Glutamatergic neuron (in vitro differentiated cells): ENCODE data around the gene SLC10A3. TPM values are rescaled to one million over a fixed set of nuclear protein-coding genes. Genes with fewer than 3 reads are reported as not detected.

Experiments
- DNase-seq: peaks from one replicate; pipeline ENCODE4 v3.0.0; 2022
- H3K27ac Mint-ChIP-seq: one replicate; pipeline ENCODE4 v1.8.0; 2020; ENCODE audit warnings: mild to moderate bottlenecking, mixed read lengths, inconsistent platforms; ENCODE audit not compliant: unreplicated experiment
- H3K27me3 Mint-ChIP-seq: one replicate; pipeline ENCODE4 v1.8.0; 2020; ENCODE audit warnings: mild to moderate bottlenecking, moderate library complexity, mixed read lengths, inconsistent platforms; ENCODE audit not compliant: unreplicated experiment
- H3K36me3 Mint-ChIP-seq: one replicate; pipeline ENCODE4 v1.8.0; 2020; ENCODE audit warnings: mild to moderate bottlenecking, mixed read lengths, inconsistent platforms; ENCODE audit not compliant: unreplicated experiment
- H3K4me1 Mint-ChIP-seq: one replicate; pipeline ENCODE4 v1.8.0; 2020; ENCODE audit warnings: mild to moderate bottlenecking, low read depth, mixed read lengths, inconsistent platforms; ENCODE audit not compliant: unreplicated experiment
- H3K4me3 Mint-ChIP-seq: one replicate; pipeline ENCODE4 v1.8.0; 2020; ENCODE audit warnings: mild to moderate bottlenecking, mixed read lengths, inconsistent platforms; ENCODE audit not compliant: unreplicated experiment
- H3K9me3 Mint-ChIP-seq: one replicate; pipeline ENCODE4 v1.8.0; 2020; ENCODE audit warnings: mild to moderate bottlenecking, moderate library complexity, mixed read lengths, inconsistent platforms; ENCODE audit not compliant: unreplicated experiment
- CTCF ChIP-seq: fragments of 200-600 bp; sonication (generic); IDR thresholded peaks from one replicate; pipeline ENCODE4 v1.5.0; 2021; ENCODE audit not compliant: partially characterized antibody, unreplicated experiment
- total RNA-seq: library from RNA; stranded (reverse); fragmentation: NEBNext Ultra II Directional; extraction: Animal tissue kit (Norgen Biotek cat#: 25700); gene quantifications from one replicate; pipeline ENCODE4 v1.2.1, GENCODE V29; 2021; ENCODE audit not compliant: unreplicated experiment

SLC10A3 gene
- total RNA-seq, 1 donor from 2014 or later: 6.1 TPM

GRCh38 chrX:154511761-154512160 is 21.3 kb upstream of the SLC10A3 start:
- Mint-ChIP-seq H3K9me3 (no peaks in the 10 kb centered on the region), H3K36me3 (peaks cover 9% of the 10 kb centered on the region), H3K4me3 (no peak overlapping the region), H3K27me3 (peaks cover 3% of the 10 kb centered on the region), H3K27ac (no peak overlapping the region), H3K4me1 (no peaks in the 10 kb centered on the region)
- DNase-seq: no peak
- TF ChIP-seq CTCF: no peak

- DNase-seq: no peak
- Mint-ChIP-seq H3K36me3 (peaks cover 9% of the 10 kb centered on the region), H3K4me1 (no peaks in the 10 kb centered on the region), H3K27ac (no peak overlapping the region), H3K4me3 (no peak overlapping the region), H3K9me3 (no peaks in the 10 kb centered on the region), H3K27me3 (peaks cover 3% of the 10 kb centered on the region)
- no peak for TF ChIP-seq CTCF
Observed at GRCh38 chrX:154509455-154509854, 19.0 kb upstream of the SLC10A3 start.

GRCh38 chrX:154508384-154508745 is 17.9 kb upstream of the SLC10A3 start:
- Mint-ChIP-seq H3K4me3 (no peak overlapping the region), H3K9me3 (no peaks in the 10 kb centered on the region), H3K27me3 (peaks cover 3% of the 10 kb centered on the region), H3K27ac (no peak overlapping the region), H3K36me3 (peaks cover 9% of the 10 kb centered on the region), H3K4me1 (no peaks in the 10 kb centered on the region)
- no peak for DNase-seq
- TF ChIP-seq CTCF: no peak

GRCh38 chrX:154507673-154508383 is 17.4 kb upstream of the SLC10A3 start:
- H3K36me3 Mint-ChIP-seq: peaks cover 9% of the 10 kb centered on the region
- no peak for TF ChIP-seq CTCF

GRCh38 chrX:154506483-154507332 is 16.3 kb upstream of the SLC10A3 start:
- no peak for DNase-seq
- no peaks in the 10 kb centered on the region for H3K4me1 Mint-ChIP-seq
- no peak for TF ChIP-seq CTCF
- no peak overlapping the region for H3K27ac Mint-ChIP-seq
- H3K36me3 Mint-ChIP-seq: peaks cover 9% of the 10 kb centered on the region
- no peak overlapping the region for H3K4me3 Mint-ChIP-seq
- peaks cover 2% of the 10 kb centered on the region for H3K9me3 Mint-ChIP-seq
- peaks cover 3% of the 10 kb centered on the region for H3K27me3 Mint-ChIP-seq

More at GRCh38 chrX:154507673-154508383, 17.4 kb upstream of the SLC10A3 start:
- Mint-ChIP-seq H3K27ac (no peak overlapping the region), H3K9me3 (peaks cover 2% of the 10 kb centered on the region), H3K27me3 (peaks cover 3% of the 10 kb centered on the region), H3K4me1 (no peaks in the 10 kb centered on the region), H3K4me3 (no peak overlapping the region)
- DNase-seq: no peak
